ENCODE measurements around the gene COL12A1.

DNA sequence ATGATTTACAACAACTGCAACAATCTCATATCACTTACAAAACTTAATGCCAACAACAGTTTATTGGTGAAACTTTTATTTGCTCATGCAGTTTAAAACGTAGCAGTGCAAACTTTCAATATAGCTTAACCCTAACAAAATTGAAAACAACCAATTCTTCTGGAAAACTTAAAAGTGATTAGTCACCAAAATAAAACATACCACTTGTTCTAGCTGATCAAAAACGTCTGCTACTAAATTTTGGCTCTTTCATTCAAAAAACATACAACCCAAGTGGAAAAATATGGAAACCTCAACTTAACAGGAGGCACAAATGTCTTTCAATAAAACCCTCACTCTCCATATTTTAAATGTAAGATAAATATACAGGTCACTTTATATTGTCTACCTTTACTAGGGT, 39.6 kb downstream of the COL12A1 start:
- TF ChIP-seq CTCF (IDR thresholded peaks at IDR 0.05 in 4 of 5, conservative IDR thresholded peaks at IDR 0.05 in 1 of 5) (no peak), POLR2A (IDR thresholded peaks at IDR 0.05) (no peak)

Data from gastrocnemius medialis (tissue), 4 donors.